ENCODE results near the gene NYAP2.

Gene NYAP2

GRCh38 chr2:225487878-225488416 lies 88.4 kb downstream of the NYAP2 start:
- DNase-seq, result no peak

- no peak for DNase-seq
Measured at GRCh38 chr2:225488743-225489142, 89.2 kb downstream of the NYAP2 start.

DNA sequence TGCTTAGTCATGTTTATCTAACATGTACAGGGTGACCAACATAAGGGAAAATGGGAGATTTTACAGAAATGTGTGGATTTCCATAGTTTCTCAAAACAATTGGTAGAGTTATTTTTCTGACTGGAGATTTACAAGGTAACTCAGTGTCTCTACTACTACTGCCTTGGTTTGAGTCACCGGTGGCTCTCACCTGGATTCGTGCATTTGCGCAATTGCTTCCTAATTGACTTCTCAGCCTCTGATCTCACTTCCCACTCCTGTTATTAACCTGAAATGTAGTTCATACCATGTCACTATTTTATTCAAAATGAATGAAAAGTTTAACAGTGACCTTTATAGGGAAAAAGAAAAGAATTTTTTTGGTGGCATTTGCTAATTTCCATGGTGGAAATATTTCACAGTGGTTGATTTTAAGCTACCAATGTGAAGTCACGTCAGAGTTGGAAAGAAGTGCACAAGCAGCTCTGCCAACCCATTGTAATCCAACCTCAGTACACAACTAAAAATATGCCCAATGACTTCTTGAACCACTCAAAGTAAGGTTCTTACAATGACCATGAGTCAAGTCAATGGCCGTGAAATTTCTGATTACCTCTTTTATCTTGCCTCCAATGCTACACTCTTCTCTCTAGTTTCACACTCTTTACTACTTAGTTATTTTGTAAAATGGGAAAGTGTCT lies 94.0 kb downstream of the NYAP2 start:
- no peak for DNase-seq

DNA sequence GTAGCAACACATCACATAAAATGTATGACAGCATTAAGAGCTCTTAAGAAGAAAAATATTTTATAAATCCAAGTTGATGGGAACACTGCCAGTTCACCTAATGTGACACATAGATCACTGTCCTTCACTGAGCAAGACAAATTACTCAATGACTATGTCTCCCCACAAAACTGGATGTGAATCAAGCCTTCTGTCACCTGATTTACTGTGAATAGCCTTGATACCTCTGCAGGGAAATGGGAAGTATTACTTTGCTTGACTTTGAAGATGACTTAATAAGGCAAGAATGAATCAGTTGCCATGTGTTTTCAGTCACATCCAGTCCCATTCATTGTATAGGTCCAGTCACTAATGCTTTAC lies 94.6 kb downstream of the NYAP2 start:
- no peak for DNase-seq

GRCh38 chr2:225495706-225496105 lies 96.2 kb downstream of the NYAP2 start:
- peak in 1 of 2 experiments; percentile 9 for DNase-seq

- no peak for DNase-seq
Measured at GRCh38 chr2:225496568-225496967, 97.1 kb downstream of the NYAP2 start.

GRCh38 chr2:225497166-225497565 lies 97.7 kb downstream of the NYAP2 start:
- DNase-seq, result no peak

DNA sequence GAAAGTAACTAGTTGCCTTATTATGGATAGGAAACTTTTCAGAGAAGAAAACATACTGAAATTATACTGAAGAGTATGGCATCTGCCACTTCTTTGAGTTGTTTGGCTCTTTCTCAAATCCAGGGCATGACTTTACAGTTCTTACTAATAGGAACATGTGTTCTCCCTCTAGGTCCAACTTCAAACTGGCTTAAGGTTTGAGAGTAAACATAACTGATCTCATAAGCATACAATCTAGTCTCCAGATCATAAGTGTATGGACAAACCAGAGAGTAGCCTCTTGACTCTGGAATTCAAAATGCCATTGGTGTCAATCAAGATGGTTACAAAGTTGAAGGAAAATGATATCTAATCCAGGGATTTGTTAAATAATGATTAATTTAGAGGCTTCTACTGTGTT lies 101.5 kb downstream of the NYAP2 start:
- no peak for DNase-seq

GRCh38 chr2:225502971-225503370 lies 103.5 kb downstream of the NYAP2 start:
- no peak for DNase-seq

DNA sequence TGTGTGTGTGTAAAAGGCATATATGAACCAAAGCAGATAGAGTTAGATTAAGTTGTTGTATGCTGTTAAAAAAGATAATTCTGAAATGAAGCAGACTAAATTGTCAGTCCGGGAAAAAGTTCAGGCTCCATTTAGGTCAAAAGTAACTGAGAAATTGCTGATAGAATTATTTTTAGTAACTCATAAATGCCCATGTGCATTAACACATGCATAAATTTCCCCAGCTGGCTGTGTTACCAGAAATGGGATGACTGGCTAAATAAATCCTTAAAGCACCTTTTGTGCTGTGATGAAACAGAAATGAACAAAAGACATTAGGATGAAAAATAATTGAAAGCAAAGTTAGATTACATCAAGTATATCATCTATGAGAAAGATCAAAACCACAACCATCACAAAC lies 111.3 kb downstream of the NYAP2 start:
- no peak for DNase-seq

- no peak for DNase-seq
Measured at GRCh38 chr2:225512469-225512868, 113.0 kb downstream of the NYAP2 start.

- DNase-seq, result no peak
Measured at GRCh38 chr2:225512876-225513540, 113.5 kb downstream of the NYAP2 start.

DNA sequence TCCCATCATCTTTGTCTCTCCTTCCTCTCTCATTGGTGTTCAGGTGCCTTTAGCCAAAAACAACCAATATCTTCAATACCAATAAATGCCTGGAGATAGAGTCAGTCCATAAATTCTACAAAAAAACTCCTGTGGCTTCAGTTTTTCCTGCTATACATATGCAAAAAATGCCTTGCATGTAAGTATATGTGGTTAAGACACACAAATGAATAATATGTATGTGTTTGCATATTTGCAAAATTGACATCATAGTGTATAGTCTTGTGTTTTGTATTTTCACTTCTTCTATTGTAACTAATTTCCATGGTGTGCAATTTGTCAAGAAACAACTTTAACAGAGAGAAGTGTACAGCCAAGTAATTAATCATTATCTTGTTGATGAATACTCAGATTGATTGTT lies 115.5 kb downstream of the NYAP2 start:
- DNase-seq, result no peak

DNA sequence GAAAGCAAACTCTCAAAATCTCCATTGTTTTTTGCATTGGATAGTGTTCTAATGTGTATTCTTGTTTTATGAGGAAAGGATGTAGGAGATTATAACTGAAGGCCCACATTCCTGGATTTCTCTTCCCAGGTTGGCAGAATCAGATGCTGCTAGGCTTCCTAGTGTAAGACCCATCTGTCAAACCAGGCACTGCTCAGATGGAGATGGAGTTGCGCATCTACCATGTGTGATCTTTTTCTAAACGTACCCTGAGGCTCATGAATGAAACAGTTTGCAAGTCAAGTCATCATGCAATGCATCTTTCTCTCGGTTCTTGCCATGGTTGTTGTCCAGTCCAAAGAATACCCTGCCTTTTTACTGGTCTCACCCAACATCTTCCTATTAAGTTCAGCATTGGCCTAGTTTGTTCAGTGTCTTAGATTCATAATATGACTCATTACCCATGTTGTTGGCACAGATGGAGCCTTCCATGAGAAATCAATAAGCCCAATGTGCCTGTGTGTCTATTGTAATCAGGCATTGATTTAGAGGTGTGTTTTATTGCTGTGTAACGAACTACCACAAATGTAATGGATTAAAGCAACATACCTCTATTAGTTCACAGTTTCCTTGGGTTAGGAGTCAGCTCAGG lies 127.4 kb downstream of the NYAP2 start:
- DNase-seq, result no peak

DNA sequence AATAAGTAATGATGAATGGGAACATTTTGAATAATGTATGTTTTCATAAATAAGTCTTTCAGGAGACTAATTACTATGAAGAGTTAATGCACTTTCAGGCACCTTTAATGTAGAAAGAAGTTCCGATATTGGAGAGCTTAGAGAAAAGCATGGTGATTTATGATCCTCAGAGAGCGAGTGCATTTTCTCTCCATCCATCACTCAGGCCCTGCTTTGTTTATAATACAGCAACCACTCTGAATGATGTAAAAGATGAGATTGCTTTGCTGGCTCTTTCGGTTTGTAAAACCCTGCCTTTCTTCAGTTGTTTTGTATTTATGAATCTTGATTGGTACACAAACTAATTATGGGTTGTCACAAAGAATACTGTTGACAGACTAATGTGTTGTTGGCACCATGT lies 132.0 kb downstream of the NYAP2 start:
- DNase-seq, result no peak

DNA sequence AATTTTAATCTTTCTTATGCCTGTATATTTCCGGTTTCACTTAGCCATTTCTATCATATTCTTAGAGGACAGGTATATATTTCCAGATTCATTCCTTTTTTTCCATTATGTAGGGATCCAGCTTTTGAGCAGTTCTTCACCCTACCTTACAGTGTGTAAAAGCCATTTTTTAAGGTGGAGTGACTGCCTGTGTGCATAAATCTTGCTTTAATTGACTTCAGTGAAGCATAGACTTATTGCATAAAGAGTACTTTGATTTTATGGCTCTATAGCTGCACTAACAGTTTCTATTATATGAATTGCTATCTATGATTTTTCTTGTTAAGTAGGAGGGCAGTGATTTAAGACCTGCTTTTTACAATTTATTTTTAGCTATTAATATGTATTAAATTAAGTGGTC lies 132.6 kb downstream of the NYAP2 start:
- DNase-seq, result no peak

GRCh38 chr2:225534037-225534436 lies 134.5 kb downstream of the NYAP2 start:
- no peak for DNase-seq

GRCh38 chr2:225534697-225535096 lies 135.2 kb downstream of the NYAP2 start:
- DNase-seq, result no peak

DNA sequence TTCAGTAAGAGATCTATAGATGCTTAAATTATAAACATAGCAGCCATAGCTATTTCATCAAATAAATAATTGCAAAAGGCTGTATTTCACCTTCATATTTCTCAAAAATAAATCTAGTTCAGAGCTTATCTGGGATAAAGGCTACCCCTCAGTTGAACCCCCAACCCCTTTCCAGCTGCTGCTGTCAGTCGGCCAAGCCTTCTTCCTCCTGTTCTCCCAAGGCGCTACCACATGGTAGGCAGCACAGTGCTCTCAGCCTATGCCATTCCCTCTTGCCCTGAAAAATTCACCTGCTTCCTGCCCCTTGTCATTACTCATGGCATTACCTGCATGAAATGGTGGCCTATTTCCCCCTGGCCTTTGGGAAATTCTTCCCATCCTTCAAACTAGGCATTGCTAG lies 136.5 kb downstream of the NYAP2 start:
- no peak for DNase-seq

DNA sequence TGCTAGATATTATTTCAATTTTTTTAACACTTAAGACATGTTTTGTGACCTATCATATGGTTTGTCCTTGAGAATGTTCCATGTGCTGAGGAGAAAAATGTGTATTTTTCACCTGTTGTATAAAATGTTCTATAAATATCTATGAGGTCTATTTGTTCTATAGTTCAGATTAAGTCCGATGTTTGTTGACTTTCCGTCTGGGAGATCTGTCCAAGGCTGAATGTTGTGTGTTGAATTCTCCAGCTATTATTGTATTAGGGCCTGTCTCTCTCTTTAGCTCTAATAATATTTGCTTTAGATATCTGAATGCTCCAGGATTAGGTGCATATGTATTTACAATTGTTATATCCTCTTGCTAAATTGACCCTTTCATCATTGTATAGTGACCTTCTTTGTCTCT lies 144.1 kb downstream of the NYAP2 start:
- DNase-seq, result no peak

- DNase-seq, result no peak
Measured at GRCh38 chr2:225556461-225556860, 157.0 kb downstream of the NYAP2 start.

DNA sequence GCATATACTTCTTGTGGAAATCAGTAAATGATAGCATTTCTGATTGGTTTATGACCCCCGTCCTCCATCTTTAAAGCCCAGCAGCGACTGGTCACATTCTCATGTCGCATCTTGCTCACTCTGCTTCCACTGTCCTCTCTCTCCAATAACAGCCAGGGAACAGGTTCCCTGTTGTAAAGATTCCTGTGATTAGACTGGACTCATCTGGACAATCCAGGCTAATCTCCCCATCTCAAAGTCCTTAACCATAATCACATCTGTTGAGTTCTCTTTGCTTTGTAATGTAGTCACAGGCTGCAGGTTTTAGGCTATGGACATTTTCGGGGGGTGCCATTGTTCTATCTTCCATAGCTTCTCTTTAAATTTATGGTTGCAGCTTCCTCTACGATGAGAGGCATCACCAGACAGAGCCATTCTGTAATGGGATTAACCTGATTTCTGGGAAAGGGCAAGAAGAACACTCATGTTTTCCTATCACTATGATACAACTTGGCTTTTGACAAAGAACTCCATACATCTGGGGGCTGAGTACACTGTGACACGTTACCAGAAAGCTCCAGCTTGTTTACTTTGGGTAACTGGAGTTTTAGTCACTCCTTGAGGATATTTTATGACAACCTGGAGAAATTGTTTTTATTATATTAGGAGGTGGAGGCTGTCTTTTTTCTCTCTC lies 159.0 kb downstream of the NYAP2 start:
- peak; percentile 57 to 65 for DNase-seq

DNA sequence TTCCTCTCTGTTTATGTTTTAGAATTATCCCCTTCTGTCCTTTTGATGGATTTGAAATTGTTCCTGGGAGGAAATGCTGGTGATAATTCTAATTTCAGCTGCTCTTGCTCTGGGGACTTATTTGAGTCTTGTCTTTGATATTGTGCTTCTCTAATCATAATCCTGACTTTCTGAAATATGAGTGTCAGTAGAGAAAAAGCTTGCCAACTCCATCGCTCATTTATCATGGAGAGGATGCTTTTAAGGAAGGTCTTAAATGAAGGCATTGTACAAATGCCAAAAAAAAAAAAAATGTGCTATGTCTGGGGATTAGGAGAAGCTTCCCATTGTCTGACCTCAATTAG lies 159.5 kb downstream of the NYAP2 start:
- no peak for DNase-seq

DNA sequence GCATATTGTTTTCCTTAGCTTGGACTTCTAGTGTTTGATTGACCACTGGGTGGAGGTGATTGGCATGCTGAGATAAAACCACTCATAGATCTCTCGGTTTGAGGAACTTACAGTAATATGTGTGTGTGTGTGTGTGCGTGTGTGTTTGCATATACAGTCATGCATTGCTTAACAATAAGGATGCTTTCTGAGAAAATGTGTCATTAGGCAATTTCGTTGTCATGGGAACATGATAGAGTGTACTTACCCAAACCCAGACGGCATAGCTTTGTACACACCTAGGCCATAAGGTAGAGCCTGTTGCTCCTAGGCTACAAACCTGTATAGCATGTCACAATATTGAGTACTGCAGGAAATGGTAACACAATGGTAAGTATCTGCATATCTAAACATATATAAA lies 167.3 kb downstream of the NYAP2 start:
- DNase-seq, result no peak

Data from NCI-H524 (cell line).